Left ventricle myocardium inferior (tissue), 1 donor: ENCODE measurements around the gene PRPF38B. TPM values are rescaled to one million over a fixed set of nuclear protein-coding genes. Genes with fewer than 3 reads are reported as not detected.
A peak's percentile ranks its signal among the peaks of the same experiment; 100 is the strongest.
"Not testable (repeated sequence)": the region's sequence is repeated elsewhere in the genome, so short reads cannot be mapped to it uniquely, and the experiment has no call there.

Source experiments
- DNase-seq: peaks from one replicate; pipeline ENCODE4 v3.0.0-alpha.2; 2020
- H3K27ac ChIP-seq: fragments of 200-600 bp; replicated peaks from 2 replicates; pipeline ENCODE4 v1.8.0; 2021
- H3K27me3 ChIP-seq: fragments of 200-600 bp; 2 replicates; pipeline ENCODE4 v1.8.0; 2021; ENCODE audit warnings: low read depth
- H3K36me3 ChIP-seq: fragments of 200-600 bp; 2 replicates; pipeline ENCODE4 v1.8.0; 2021
- H3K4me1 ChIP-seq: fragments of 200-600 bp; 2 replicates; pipeline ENCODE4 v1.8.0; 2021
- H3K4me3 ChIP-seq: fragments of 200-600 bp; 2 replicates; pipeline ENCODE4 v1.8.0; 2021; ENCODE audit warnings: mild to moderate bottlenecking, moderate library complexity
- H3K9me3 ChIP-seq: fragments of 200-600 bp; replicated peaks from 2 replicates; pipeline ENCODE4 v1.8.0; 2021
- intact Hi-C: fragments of 100-400 bp; cut with micrococcal nuclease; formaldehyde crosslinking; loops from one replicate; pipeline ENCODE4 v1.11.0; 2022
- total RNA-seq: library from RNA; stranded (reverse); fragmentation: NEBNext Ultra II Directional; extraction: Animal tissue kit (Norgen Biotek cat#: 25700); gene quantifications from one replicate; pipeline ENCODE4 v1.2.1, GENCODE V29; 2021
- TF ChIP-seq, protein P1 (sequence below): fragments of 200-600 bp; IDR thresholded peaks from 2 replicates; pipeline ENCODE4 v1.8.0; 2021; ENCODE audit warnings: antibody characterized with exemption, mild to moderate bottlenecking, borderline replicate concordance
- donor health status: DM: no; HTN: yes; CAD: no; lungs with severe emphysema.

The PRPF38B gene
- total RNA-seq, 1 donor from 2014 or later = 16.5 TPM

DNA sequence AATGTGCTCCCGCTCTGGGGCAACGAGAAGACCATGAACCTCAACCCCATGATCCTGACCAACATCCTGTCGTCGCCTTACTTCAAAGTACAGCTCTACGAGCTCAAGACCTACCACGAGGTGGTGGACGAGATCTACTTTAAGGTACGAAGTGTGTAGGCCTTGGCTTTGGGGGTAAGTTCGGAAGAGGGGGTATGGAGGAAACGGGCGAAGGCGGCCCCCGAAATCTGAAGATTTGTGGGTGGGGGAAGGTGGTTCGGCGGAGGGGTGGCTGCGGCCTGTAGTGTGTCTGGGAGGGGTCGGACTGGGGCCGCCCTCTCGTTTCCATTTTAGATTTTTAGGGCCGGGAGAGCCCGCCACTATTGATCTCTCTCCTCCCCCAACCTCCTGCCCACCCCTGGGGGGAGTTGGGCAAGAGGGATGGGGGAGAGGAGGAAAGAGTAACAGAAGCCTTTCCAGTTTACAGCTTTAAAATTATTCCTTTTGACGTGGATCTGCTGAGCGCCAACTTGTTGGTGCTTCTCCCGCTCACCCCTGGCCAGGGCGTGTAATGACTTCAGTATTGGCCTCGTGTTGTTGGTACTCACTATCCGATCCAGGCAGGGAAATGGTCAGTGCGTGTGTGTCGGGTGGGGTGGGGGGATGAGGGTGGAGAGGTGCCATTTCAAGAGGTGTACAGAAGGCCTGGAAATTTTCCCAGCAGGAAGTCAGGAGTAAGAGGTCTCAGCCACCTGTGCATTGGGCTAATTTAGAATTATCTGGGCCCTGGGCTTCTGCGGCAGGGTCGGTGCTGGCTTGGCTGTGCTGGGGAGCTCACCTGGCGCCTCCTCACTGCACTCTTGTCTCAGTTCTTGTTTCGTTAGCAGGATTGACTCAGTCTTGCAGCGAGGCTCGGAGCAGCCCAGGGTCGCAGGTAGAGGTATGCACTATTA, 880 bp downstream of the PRPF38B start:
- H3K36me3 ChIP-seq = peaks cover 24% of the 10 kb centered on the region
- peak; percentile 20 for DNase-seq

DNA sequence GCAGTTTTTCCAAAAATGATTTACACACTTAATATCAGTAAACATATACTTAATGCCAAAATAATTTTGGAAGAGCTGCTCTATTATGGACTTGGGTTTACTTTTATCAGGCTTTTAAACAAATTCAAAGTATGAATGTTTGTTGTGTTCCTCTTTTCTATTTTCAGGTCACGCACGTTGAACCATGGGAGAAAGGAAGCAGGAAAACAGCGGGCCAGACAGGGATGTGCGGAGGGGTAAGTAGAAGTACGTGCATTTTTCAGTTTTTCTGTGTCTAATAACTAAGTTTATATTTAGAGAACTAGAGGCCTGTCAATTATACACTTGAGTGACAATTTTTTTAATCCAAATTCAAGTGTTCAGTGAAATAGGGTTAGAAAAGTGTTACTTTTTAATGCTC, 3.4 kb downstream of the PRPF38B start:
- peaks cover 52% of the 10 kb centered on the region for H3K4me1 ChIP-seq
- intact Hi-C loops = no loop called here
- TF ChIP-seq, protein P1, sequence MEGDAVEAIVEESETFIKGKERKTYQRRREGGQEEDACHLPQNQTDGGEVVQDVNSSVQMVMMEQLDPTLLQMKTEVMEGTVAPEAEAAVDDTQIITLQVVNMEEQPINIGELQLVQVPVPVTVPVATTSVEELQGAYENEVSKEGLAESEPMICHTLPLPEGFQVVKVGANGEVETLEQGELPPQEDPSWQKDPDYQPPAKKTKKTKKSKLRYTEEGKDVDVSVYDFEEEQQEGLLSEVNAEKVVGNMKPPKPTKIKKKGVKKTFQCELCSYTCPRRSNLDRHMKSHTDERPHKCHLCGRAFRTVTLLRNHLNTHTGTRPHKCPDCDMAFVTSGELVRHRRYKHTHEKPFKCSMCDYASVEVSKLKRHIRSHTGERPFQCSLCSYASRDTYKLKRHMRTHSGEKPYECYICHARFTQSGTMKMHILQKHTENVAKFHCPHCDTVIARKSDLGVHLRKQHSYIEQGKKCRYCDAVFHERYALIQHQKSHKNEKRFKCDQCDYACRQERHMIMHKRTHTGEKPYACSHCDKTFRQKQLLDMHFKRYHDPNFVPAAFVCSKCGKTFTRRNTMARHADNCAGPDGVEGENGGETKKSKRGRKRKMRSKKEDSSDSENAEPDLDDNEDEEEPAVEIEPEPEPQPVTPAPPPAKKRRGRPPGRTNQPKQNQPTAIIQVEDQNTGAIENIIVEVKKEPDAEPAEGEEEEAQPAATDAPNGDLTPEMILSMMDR = no peak
- H3K27ac ChIP-seq = no peak overlapping the region
- H3K27me3 ChIP-seq = no peaks in the 10 kb centered on the region
- DNase-seq = no peak
- peaks cover 49% of the 10 kb centered on the region for H3K36me3 ChIP-seq
- H3K4me3 ChIP-seq = peak overlapping the region; percentile 4
- no peaks in the 10 kb centered on the region for H3K9me3 ChIP-seq

More for the DNA sequence above, 880 bp downstream of the PRPF38B start:
- TF ChIP-seq, protein P1 = no peak
- peak overlapping the region; percentile 81 for H3K4me3 ChIP-seq
- peaks cover 52% of the 10 kb centered on the region for H3K4me1 ChIP-seq
- intact Hi-C loops = no loop called here
- no peaks in the 10 kb centered on the region for H3K27me3 ChIP-seq
- no peaks in the 10 kb centered on the region for H3K9me3 ChIP-seq
- peak overlapping the region; percentile 99 for H3K27ac ChIP-seq

DNA sequence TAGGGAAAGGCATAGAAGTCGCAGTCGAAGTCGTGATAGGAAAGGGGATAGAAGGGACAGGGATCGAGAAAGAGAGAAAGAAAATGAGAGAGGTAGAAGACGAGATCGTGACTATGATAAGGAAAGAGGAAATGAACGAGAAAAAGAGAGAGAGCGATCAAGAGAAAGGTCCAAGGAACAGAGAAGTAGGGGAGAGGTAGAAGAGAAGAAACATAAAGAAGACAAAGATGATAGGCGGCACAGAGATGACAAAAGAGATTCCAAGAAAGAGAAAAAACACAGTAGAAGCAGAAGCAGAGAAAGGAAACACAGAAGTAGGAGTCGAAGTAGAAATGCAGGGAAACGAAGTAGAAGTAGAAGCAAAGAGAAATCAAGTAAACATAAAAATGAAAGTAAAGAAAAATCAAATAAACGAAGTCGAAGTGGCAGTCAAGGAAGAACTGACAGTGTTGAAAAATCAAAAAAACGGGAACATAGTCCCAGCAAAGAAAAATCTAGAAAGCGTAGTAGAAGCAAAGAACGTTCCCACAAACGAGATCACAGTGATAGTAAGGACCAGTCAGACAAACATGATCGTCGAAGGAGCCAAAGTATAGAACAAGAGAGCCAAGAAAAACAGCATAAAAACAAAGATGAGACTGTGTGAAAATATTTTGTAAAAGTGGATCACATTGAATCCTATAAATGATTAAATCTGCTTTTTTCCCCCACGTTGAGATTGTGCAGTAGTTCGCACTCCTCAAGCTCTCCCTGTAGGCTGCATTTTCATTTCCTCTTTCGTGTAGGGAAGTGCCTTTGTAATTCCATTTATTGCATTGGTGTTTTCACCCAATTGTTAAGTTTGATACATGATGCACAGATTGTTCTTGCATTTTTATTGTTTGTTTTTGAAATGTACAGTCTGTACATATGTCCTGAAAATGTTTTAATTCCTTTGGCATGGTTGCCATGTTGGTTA, 7.5 kb downstream of the PRPF38B start:
- intact Hi-C loops = no loop called here
- no peak for DNase-seq
- no peak overlapping the region for H3K4me3 ChIP-seq
- H3K27me3 ChIP-seq = no peaks in the 10 kb centered on the region
- H3K36me3 ChIP-seq = peaks cover 64% of the 10 kb centered on the region
- TF ChIP-seq, protein P1 = no peak
- H3K27ac ChIP-seq = no peak overlapping the region
- H3K4me1 ChIP-seq = peaks cover 22% of the 10 kb centered on the region
- no peaks in the 10 kb centered on the region for H3K9me3 ChIP-seq

DNA sequence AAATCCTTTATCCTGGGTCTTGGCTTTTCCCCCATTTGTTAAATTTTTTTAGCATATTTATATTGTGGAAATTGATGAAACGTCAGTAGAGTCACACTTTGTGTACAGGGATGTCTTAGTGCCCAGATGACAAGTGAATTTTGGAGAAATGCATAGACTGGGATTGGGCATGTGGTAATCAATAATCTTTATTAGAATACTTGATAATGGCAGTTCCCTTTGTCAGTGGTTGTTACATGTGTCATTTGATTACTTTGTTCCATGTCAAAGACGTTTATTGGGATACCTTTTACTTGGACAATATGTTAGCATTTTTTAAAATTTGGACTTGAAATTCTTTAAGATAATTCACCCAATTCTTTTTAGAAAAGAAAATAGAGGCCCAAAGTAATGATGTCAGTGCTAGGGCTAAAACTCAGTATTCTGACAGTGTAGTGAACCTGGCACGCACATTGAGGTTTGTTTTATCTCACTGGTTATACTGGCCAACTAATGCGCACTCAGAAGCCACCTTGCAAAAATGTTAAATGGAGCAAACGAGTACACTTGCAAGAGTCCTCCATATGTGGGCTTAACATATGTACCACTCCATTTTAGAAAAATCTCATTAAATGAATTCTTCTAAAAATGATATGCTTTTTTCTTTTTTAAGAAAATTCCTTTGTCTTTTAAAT, 9.2 kb downstream of the PRPF38B start:
- intact Hi-C loops = no loop called here
- Histone ChIP-seq H3K27me3 (no peaks in the 10 kb centered on the region), H3K27ac (no peak overlapping the region), H3K36me3 (peaks cover 56% of the 10 kb centered on the region), H3K4me3 (no peak overlapping the region), H3K9me3 (no peaks in the 10 kb centered on the region), H3K4me1 (peaks cover 11% of the 10 kb centered on the region)
- DNase-seq = no peak
- TF ChIP-seq, protein P1 = no peak

DNA sequence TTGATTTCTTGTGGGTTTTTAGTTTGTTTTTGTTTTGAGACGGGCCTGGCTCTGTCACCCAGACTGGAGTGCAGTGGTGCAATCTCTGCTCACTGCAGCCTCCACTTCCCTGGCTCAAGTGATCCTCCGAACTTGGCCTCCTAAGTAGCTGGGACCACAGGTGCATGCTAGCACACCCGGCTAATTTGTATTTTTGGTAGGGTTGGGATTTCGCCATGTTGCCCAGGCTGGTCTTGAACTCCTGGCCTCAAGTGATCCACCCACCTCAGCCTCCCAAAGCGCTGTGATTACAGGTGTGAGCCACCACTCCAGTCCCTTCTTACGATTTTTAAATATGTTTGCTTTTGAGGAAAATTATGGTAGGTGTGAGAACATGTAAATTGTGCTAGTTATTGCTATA, 10.0 kb downstream of the PRPF38B start:
- H3K4me3 ChIP-seq, DNase-seq, intact Hi-C loops, H3K27me3 ChIP-seq, H3K27ac ChIP-seq, H3K9me3 ChIP-seq: not testable (repeated sequence)
- peaks cover 11% of the 10 kb centered on the region for H3K4me1 ChIP-seq
- peaks cover 49% of the 10 kb centered on the region for H3K36me3 ChIP-seq
